OCI-LY7 (cell line): ENCODE data around the gene GSTK1. TPM values are rescaled to one million over a fixed set of nuclear protein-coding genes. Genes with fewer than 3 reads are reported as not detected.
"Not testable (repeated sequence)": the region's sequence is repeated elsewhere in the genome, so short reads cannot be mapped to it uniquely, and the experiment has no call there.

Experiments
- BruUV-seq: library from RNA; stranded (reverse); fragments of 400-500 nt; replicated peaks from 2 replicates; lab custom pipeline; 2021; lab: Mats Ljungman, UMichigan
- CTCF ChIA-PET: fragments of 300-600 bp; sonication (Branson Sonifier 250); formaldehyde crosslinking; loops from one replicate; lab custom pipeline; 2022; ENCODE audit warnings: antibody characterized with exemption; ENCODE audit not compliant: unreplicated experiment; lab: Charles Lee
- POLR2A ChIA-PET: fragments of 300-600 bp; sonication (Branson Sonifier 250); formaldehyde crosslinking; loops from one replicate; lab custom pipeline; 2022; ENCODE audit warnings: antibody characterized with exemption; lab: Charles Lee
- DNase-seq: peaks from one replicate; pipeline ENCODE4 v3.0.0-alpha.2; 2015; ENCODE audit warnings: low spot score
- H2AFZ ChIP-seq: fragments of 200-600 bp; sonication (generic), shearing (Covaris generic); 2 replicates; pipeline ENCODE4 v1.6.1; 2014; ENCODE audit warnings: mild to moderate bottlenecking, antibody characterized with exemption, low read length, moderate library complexity
- H3K27ac ChIP-seq: fragments of 200-600 bp; sonication (generic); 2 replicates; pipeline ENCODE4 v1.5.1; 2014; ENCODE audit warnings: mixed run types, low read depth, mild to moderate bottlenecking, moderate library complexity, low read length, inconsistent platforms; ENCODE audit not compliant: poor library complexity, severe bottlenecking
- H3K36me3 ChIP-seq: fragments of 200-600 bp; sonication (generic); 2 replicates; pipeline ENCODE4 v1.6.1; 2014; ENCODE audit warnings: mild to moderate bottlenecking, antibody characterized with exemption, low read length, moderate library complexity, mixed read lengths; ENCODE audit not compliant: insufficient read depth
- H3K4me1 ChIP-seq: fragments of 200-600 bp; sonication (generic); 2 replicates; pipeline ENCODE4 v1.5.1; 2014; ENCODE audit warnings: mild to moderate bottlenecking, low read length; ENCODE audit not compliant: insufficient read depth, poor library complexity, severe bottlenecking
- H3K4me2 ChIP-seq: fragments of 200-600 bp; sonication (generic); 2 replicates; pipeline ENCODE4 v1.6.1; 2014; ENCODE audit warnings: mild to moderate bottlenecking, low read length
- H3K4me3 ChIP-seq: fragments of 200-600 bp; sonication (generic); 2 replicates; pipeline ENCODE4 v1.5.1; 2014; ENCODE audit warnings: mild to moderate bottlenecking, low read depth, low read length; ENCODE audit not compliant: poor library complexity, severe bottlenecking
- H3K79me2 ChIP-seq: fragments of 200-600 bp; sonication (generic); 2 replicates; pipeline ENCODE4 v1.6.1; 2016; ENCODE audit warnings: low read depth, mild to moderate bottlenecking, low read length, moderate library complexity, mixed read lengths; ENCODE audit not compliant: insufficient read depth
- H3K9me2 ChIP-seq: fragments of 200-600 bp; sonication (generic); 2 replicates; pipeline ENCODE4 v1.6.1; 2016; ENCODE audit warnings: mild to moderate bottlenecking, low read length, mixed read lengths; ENCODE audit not compliant: insufficient read depth
- H3K9me3 ChIP-seq: fragments of 200-600 bp; sonication (generic); 2 replicates; pipeline ENCODE4 v1.6.1; 2014; ENCODE audit warnings: mild to moderate bottlenecking, mixed run types, low read length, mixed read lengths
- H4K20me1 ChIP-seq: fragments of 200-600 bp; sonication (generic); 2 replicates; pipeline ENCODE4 v1.6.1; 2014; ENCODE audit warnings: mild to moderate bottlenecking, antibody characterized with exemption, low read length, moderate library complexity, mixed read lengths; ENCODE audit not compliant: insufficient read depth
- CTCF ChIP-seq: fragments of 200-600 bp; sonication (generic); conservative IDR thresholded peaks from 2 replicates; pipeline ENCODE4 v1.5.1; 2014; ENCODE audit warnings: mild to moderate bottlenecking, antibody characterized with exemption, low read length, moderate library complexity, mixed read lengths
- EZH2phosphoT487 ChIP-seq: fragments of 200-600 bp; sonication (generic); IDR thresholded peaks from 2 replicates; pipeline ENCODE4 v1.6.1; 2018; ENCODE audit warnings: low read depth, borderline replicate concordance, mild to moderate bottlenecking, mixed run types, antibody characterized with exemption, low read length, moderate library complexity, mixed read lengths
- intact Hi-C: fragments of 100-400 bp; cut with micrococcal nuclease; formaldehyde crosslinking; loops from one replicate; pipeline ENCODE4 v1.10.0; 2022; ENCODE audit not compliant: unreplicated experiment
- total RNA-seq, 2 experiments: library from RNA; depleted of rRNA in 1 of 2; stranded (reverse); fragments of >200 nt in 1 of 2; shearing (Covaris generic) in 1 of 2; gene quantifications; 2 replicates each; pipeline ENCODE4 v1.2.3, GENCODE V29; 2014 to 2022

The GSTK1 gene
- total RNA-seq, 2 experiments from 2014 or later = 37.8 to 41.6 TPM

- Histone ChIP-seq H3K9me2 (no peaks in the 10 kb centered on the region), H3K36me3 (peaks cover 53% of the 10 kb centered on the region), H2AFZ (peak overlapping the region; percentile 36; the same call in 1 of the 2 replicates), H3K79me2 (peaks cover 33% of the 10 kb centered on the region), H3K4me2 (peak overlapping the region; percentile 88), H3K4me3 (peak overlapping the region; percentile 95), H4K20me1 (peaks cover 6% of the 10 kb centered on the region; the same call in 1 of the 2 replicates), H3K4me1 (peaks cover 30% of the 10 kb centered on the region), H3K9me3 (0 out of 2 replicates have a peak, but pooled peaks cover 5% of the 10 kb centered on the region), H3K27ac (peak overlapping the region; percentile 66)
- peak; percentile 19 for DNase-seq
- ChIA-PET CTCF (no interaction called here), POLR2A (interaction anchor here (0.5 to 1.2 kb wide), 5 partner anchors 9 to 1312 kb away, joined by 3 to 8 read pairs (median 6); no protein-coding TSS in a partner anchor)
- intact Hi-C loops = loop anchor here (5.0 kb wide), 2 partner anchors 482 to 1552 kb away; partner anchors contain the start of gene SSBP1
- BruUV-seq = TSS peak; percentile 70
- TF ChIP-seq CTCF (no peak), EZH2phosphoT487 (no peak)
Observed at GRCh38 chr7:143288836-143289235, 25.6 kb downstream of the GSTK1 start.

- H3K4me3 ChIP-seq = peak overlapping the region; percentile 95
- no TSS peak for BruUV-seq
- peaks cover 33% of the 10 kb centered on the region for H3K79me2 ChIP-seq
- ChIA-PET CTCF (interaction anchor here (0.9 kb wide), 1 partner anchor 10 kb away, joined by 3 read pairs; no protein-coding TSS in a partner anchor), POLR2A (interaction anchor here (0.6 to 1.7 kb wide), 6 partner anchors 9 to 548 kb away, joined by 3 to 6 read pairs (median 5); no protein-coding TSS in a partner anchor)
- H3K4me1 ChIP-seq = peaks cover 24% of the 10 kb centered on the region
- H3K9me3 ChIP-seq = 0 out of 2 replicates have a peak, but pooled peaks cover 5% of the 10 kb centered on the region
- intact Hi-C loops = loop anchor here (5.0 kb wide), 2 partner anchors 482 to 1552 kb away; partner anchors contain the start of gene SSBP1
- peaks cover 6% of the 10 kb centered on the region; the same call in 1 of the 2 replicates for H4K20me1 ChIP-seq
- no peaks in the 10 kb centered on the region for H3K9me2 ChIP-seq
- peak overlapping the region; percentile 88 for H3K4me2 ChIP-seq
- peak; percentile 14 for DNase-seq
- H3K27ac ChIP-seq = peak overlapping the region; percentile 66
- H3K36me3 ChIP-seq = peaks cover 59% of the 10 kb centered on the region
- TF ChIP-seq CTCF (no peak), EZH2phosphoT487 (no peak)
- no peak overlapping the region for H2AFZ ChIP-seq
Observed at GRCh38 chr7:143289421-143289820, 26.2 kb downstream of the GSTK1 start.

GRCh38 chr7:143289888-143290287 lies 26.6 kb downstream of the GSTK1 start:
- DNase-seq, H3K27ac ChIP-seq, H4K20me1 ChIP-seq, BruUV-seq, H3K9me3 ChIP-seq, H2AFZ ChIP-seq, H3K9me2 ChIP-seq: not testable (repeated sequence)
- ChIA-PET CTCF (interaction anchor here (0.9 kb wide), 1 partner anchor 9 kb away, joined by 3 read pairs; no protein-coding TSS in a partner anchor), POLR2A (interaction anchor here (0.6 to 1.7 kb wide), 7 partner anchors 9 to 548 kb away, joined by 3 to 7 read pairs (median 5); no protein-coding TSS in a partner anchor)
- Histone ChIP-seq H3K4me1 (peaks cover 23% of the 10 kb centered on the region), H3K79me2 (peaks cover 36% of the 10 kb centered on the region), H3K4me2 (peak overlapping the region; percentile 88), H3K36me3 (peaks cover 64% of the 10 kb centered on the region), H3K4me3 (peak overlapping the region; percentile 95)
- intact Hi-C loops = loop anchor here (5.0 kb wide), 2 partner anchors 483 to 1553 kb away; partner anchors contain the start of gene SSBP1
